K562 (cell line): Measurements from ENCODE around the gene PSMD1. TPM values are rescaled to one million over a fixed set of nuclear protein-coding genes. Genes with fewer than 3 reads are reported as not detected.

Experiments used
- ATAC-seq: fragments of 200-7000 bp; cut with Tn5 transposase; 3 replicates; pipeline ENCODE4 v1.9.1; 2020; ENCODE audit warnings: moderate library complexity
- BruUV-seq: library from RNA; stranded (reverse); fragments of 400-500 nt; replicated peaks from 2 replicates; lab custom pipeline; 2021; lab: Mats Ljungman, UMichigan
- CTCF ChIA-PET: fragments of 300-600 bp; formaldehyde crosslinking; extraction: SDS; loops from one replicate; lab custom pipeline; 2021; ENCODE audit warnings: low intra/inter-chr PET ratio; lab: Yijun Ruan, JAX
- POLR2A ChIA-PET: fragments of 300-600, 350-650 bp; sonication (Branson Sonifier 250); formaldehyde crosslinking; extraction: SDS; loops from one replicate; lab custom pipeline; 2021; ENCODE audit warnings: antibody characterized with exemption, inconsistent platforms; lab: Yijun Ruan, JAX
- DNase-seq, 4 experiments: peaks; one replicate each; pipeline versions ENCODE4 v3.0.0 to v3.0.0-alpha.2; 2011 to 2018; ENCODE audit warnings: low spot score in 3 of 4, mixed read lengths in 3 of 4; ENCODE audit errors: extremely low read depth in 1 of 4
- FAIRE-seq: peaks from 2 replicates; lab custom pipeline; 2011; peaks lifted over from hg19 to GRCh38; lab: Jason Lieb, UNC
- H2AFZ ChIP-seq: 2 replicates; pipeline ENCODE4 v1.6.0; 2011; ENCODE audit warnings: low read depth, low read length, control low read depth, inconsistent platforms
- H3K27ac ChIP-seq: fragments of 200-600 bp; 3 replicates; pipeline ENCODE4 v1.8.0; 2011; ENCODE audit warnings: low read depth, mild to moderate bottlenecking, control low read depth, inconsistent platforms, low read length, moderate library complexity, mixed read lengths; ENCODE audit errors: extremely low read depth
- H3K27me3 ChIP-seq, 2 experiments: fragments of 300-600 bp in 1 of 2; 2 replicates in 1 of 2; 3 replicates in 1 of 2; pipeline versions ENCODE4 v1.6.0 to v1.8.0; 2011; ENCODE audit warnings: inconsistent platforms in 2 of 2, low read length in 2 of 2, mild to moderate bottlenecking in 1 of 2, mixed read lengths in 1 of 2, moderate library complexity in 1 of 2; ENCODE audit not compliant: control insufficient read depth in 2 of 2, insufficient read depth in 2 of 2
- H3K36me3 ChIP-seq: fragments of 300-600 bp; 3 replicates; pipeline ENCODE4 v1.8.0; 2011; ENCODE audit warnings: mild to moderate bottlenecking, low read length, inconsistent platforms; ENCODE audit not compliant: control insufficient read depth, insufficient read depth
- H3K4me1 ChIP-seq, 2 experiments: fragments of 200-600 bp in 1 of 2; replicated peaks in 1 of 2; 2 replicates in 1 of 2; 3 replicates in 1 of 2; pipeline versions ENCODE4 v1.5.1 to v1.8.0; 2011; ENCODE audit warnings: inconsistent platforms in 2 of 2, low read length in 2 of 2, mild to moderate bottlenecking in 1 of 2, mixed read lengths in 1 of 2, moderate library complexity in 1 of 2; ENCODE audit not compliant: control insufficient read depth in 2 of 2, insufficient read depth in 2 of 2
- H3K4me2 ChIP-seq: 2 replicates; pipeline ENCODE4 v1.6.1; 2011; ENCODE audit warnings: low read length, control low read depth, inconsistent platforms, mixed read lengths; ENCODE audit not compliant: insufficient read depth
- H3K4me3 ChIP-seq: fragments of 200-600 bp; sonication (generic), shearing (Covaris generic); 2 replicates; pipeline ENCODE4 v1.5.1; 2016; ENCODE audit warnings: control low read depth, inconsistent platforms
- H3K79me2 ChIP-seq: fragments of 200-600 bp; 3 replicates; pipeline ENCODE4 v1.8.0; 2011; ENCODE audit warnings: low read length, inconsistent platforms; ENCODE audit not compliant: control insufficient read depth, insufficient read depth
- H3K9ac ChIP-seq, 2 experiments: 2 replicates each; pipeline versions ENCODE4 v1.6.0 to v1.6.1; 2011; ENCODE audit warnings: low read depth in 2 of 2, low read length in 2 of 2, control low read depth in 1 of 2, inconsistent platforms in 1 of 2, mild to moderate bottlenecking in 1 of 2, mixed read lengths in 1 of 2; ENCODE audit not compliant: insufficient read depth in 1 of 2
- H3K9me1 ChIP-seq: one replicate; pipeline ENCODE4 v1.6.0; 2011; ENCODE audit warnings: inconsistent platforms, mild to moderate bottlenecking, low read length, moderate library complexity; ENCODE audit not compliant: control insufficient read depth, insufficient read depth
- H3K9me3 ChIP-seq: replicated peaks from 2 replicates; pipeline ENCODE4 v1.5.1; 2011; ENCODE audit warnings: low read depth, low read length, inconsistent platforms; ENCODE audit not compliant: control insufficient read depth, insufficient read depth
- H4K20me1 ChIP-seq: replicated peaks from 2 replicates; pipeline ENCODE4 v1.6.1; 2011; ENCODE audit warnings: low read length, inconsistent platforms, mixed read lengths; ENCODE audit not compliant: control insufficient read depth, insufficient read depth
- AFF4 ChIP-seq: sonication (generic); formaldehyde crosslinking; IDR thresholded peaks from 2 replicates; pipeline ENCODE4 v1.8.0; 2023; ENCODE audit warnings: mild to moderate bottlenecking, missing genetic modification reagents
- CTCF ChIP-seq, 3 experiments: IDR thresholded peaks in 2 of 3; conservative IDR thresholded peaks in 1 of 3; 2 replicates each; pipeline ENCODE4 v1.5.1; 2011 to 2012; ENCODE audit warnings: low read length in 3 of 3, mild to moderate bottlenecking in 3 of 3, control low read depth in 2 of 3, improper control_type of control experiment in 1 of 3, inconsistent platforms in 1 of 3, low read depth in 1 of 3, mixed read lengths in 1 of 3, moderate library complexity in 1 of 3; ENCODE audit not compliant: insufficient read depth in 2 of 3
- HOXB6 ChIP-seq: fragments of 250-450 bp; sonication (Bioruptor Pico); IDR thresholded peaks from 2 replicates; pipeline ENCODE4 v1.5.1; 2022; ENCODE audit warnings: mild to moderate bottlenecking, borderline replicate concordance
- IRF1 ChIP-seq: sonication (generic); formaldehyde crosslinking; IDR thresholded peaks from 2 replicates; pipeline ENCODE4 v1.8.0; 2022; ENCODE audit warnings: missing genetic modification reagents, mild to moderate bottlenecking, borderline replicate concordance
- MCM2 ChIP-seq: fragments of 450-650 bp; IDR thresholded peaks from 2 replicates; pipeline ENCODE4 v1.6.1; 2017; ENCODE audit warnings: low read depth, mild to moderate bottlenecking
- MEIS2 ChIP-seq: fragments of 450-650 bp; IDR thresholded peaks from 2 replicates; pipeline ENCODE4 v1.6.1; 2014; ENCODE audit warnings: mild to moderate bottlenecking; ENCODE audit not compliant: partially characterized antibody
- NFATC3 ChIP-seq: fragments of 450-650 bp; IDR thresholded peaks from 2 replicates; pipeline ENCODE4 v1.6.1; 2017; ENCODE audit warnings: mild to moderate bottlenecking
- SMARCE1 ChIP-seq: fragments of 450-650 bp; IDR thresholded peaks from 2 replicates; pipeline ENCODE4 v1.7.1; 2016; ENCODE audit warnings: mild to moderate bottlenecking
- WHSC1 ChIP-seq: IDR thresholded peaks from one replicate; pipeline ENCODE4 v1.6.1; 2012; ENCODE audit warnings: low read length, control low read depth, inconsistent platforms
- YY1 ChIP-seq, 3 experiments: IDR thresholded peaks; 2 replicates each; pipeline ENCODE4 v1.6.1; 2011; ENCODE audit warnings: low read length in 2 of 3, mild to moderate bottlenecking in 2 of 3, moderate library complexity in 2 of 3, borderline replicate concordance in 1 of 3, control low read depth in 1 of 3, low read depth in 1 of 3; ENCODE audit not compliant: insufficient read depth in 3 of 3, insufficient replicate concordance in 2 of 3, control insufficient read depth in 1 of 3, insufficient read length in 1 of 3; ENCODE audit errors: extremely low read depth in 1 of 3
- ZNF277 ChIP-seq: fragments of 250-450 bp; sonication (Bioruptor Pico); IDR thresholded peaks from 2 replicates; pipeline ENCODE4 v1.8.0; 2022; ENCODE audit warnings: inconsistent platforms, mild to moderate bottlenecking, moderate library complexity, borderline replicate concordance
- WGBS: fragments of 100-300 bp; shearing (Covaris generic); methylation state at CpG from one replicate; pipeline ENCODE4 v1.1.6; 2016; ENCODE audit warnings: low coverage, mixed read lengths; ENCODE audit not compliant: insufficient coverage; ENCODE audit errors: missing lambda C conversion rate; 5-methylcytosine and 5-hydroxymethylcytosine counted together
- in situ Hi-C: fragments of 300-500 bp; cut with MboI; formaldehyde crosslinking; loops from 4 replicates; pipeline ENCODE4 v1.15.0; 2018; ENCODE audit warnings: inconsistent platforms, mixed read lengths
- intact Hi-C: fragments of 100-400 bp; cut with micrococcal nuclease; formaldehyde crosslinking; loops from 2 replicates; pipeline ENCODE4 v1.14.2; 2022
- polyA plus RNA-seq, 8 experiments: library from polyadenylated mRNA; depleted of rRNA in 4 of 8; stranded (reverse) in 5 of 8; unstranded in 3 of 8; fragments of >200 nt; fragmentation: Nextera tagmentation in 2 of 8; fragmentation: Illumina TruSeq in 1 of 8; extraction: Ambion mirVana in 2 of 8; extraction: Trizol in 1 of 8; gene quantifications; 2 replicates each; pipeline versions ENCODE4 v1.2.1 to v1.2.3, GENCODE V29; 2011 to 2014; ENCODE audit warnings: inconsistent platforms in 1 of 8, missing spikeins in 1 of 8
- total RNA-seq, 7 experiments: library from RNA; depleted of rRNA in 6 of 7; stranded (reverse); fragments of >200 nt in 6 of 7; fragmentation: Illumina TruSeq in 2 of 7; extraction: Trizol in 2 of 7; gene quantifications; 2 replicates each; pipeline versions ENCODE4 v1.2.1 to v1.2.3, GENCODE V29; 2011 to 2021; ENCODE audit warnings: low replicate concordance in 1 of 7

The PSMD1 gene
- total and polyA plus RNA-seq, 9 of the 15 experiments (the other 6 are each of a cell fraction or from before 2014, with no cell fraction given): 100 to 257 (median 147) TPM

- no peak for TF ChIP-seq CTCF (IDR thresholded peaks at IDR 0.05 in 2 of 3, conservative IDR thresholded peaks at IDR 0.05 in 1 of 3; ENCODE audit: insufficient read depth in 2 of 3, low read depth in 1 of 3, low read length in 3 of 3)
- TF ChIP-seq MEIS2: peak; percentile 40
- TF ChIP-seq ZNF277: no peak
- TF ChIP-seq YY1 (IDR thresholded peaks at IDR 0.05; ENCODE audit: borderline replicate concordance in 1 of 3, control insufficient read depth in 1 of 3, extremely low read depth in 1 of 3, insufficient read depth in 3 of 3, insufficient read length in 1 of 3, insufficient replicate concordance in 2 of 3, low read depth in 1 of 3, low read length in 2 of 3): no peak
- TF ChIP-seq MCM2: no peak
Measured at GRCh38 chr2:231030725-231031124, 25.9 kb upstream of the PSMD1 start (continued).

- POLR2A ChIA-PET: no interaction called here
- Histone ChIP-seq H3K9me1 (no peaks in the 10 kb centered on the region), H4K20me1 (no peaks in the 10 kb centered on the region), H3K36me3 (no peaks in the 10 kb centered on the region), H2AFZ (no peak overlapping the region), H3K4me2 (no peak overlapping the region), H3K79me2 (no peaks in the 10 kb centered on the region), H3K9me3 (no peaks in the 10 kb centered on the region), H3K27me3 (peaks cover 6 to 32% of the 10 kb centered on the region in 2 experiments), H3K4me3 (no peak overlapping the region), H3K9ac (no peak overlapping the region), H3K4me1 (peaks cover 0 to 6% of the 10 kb centered on the region in 2 experiments; a peak in 2 of 5 replicates), H3K27ac (no peak overlapping the region)
- no peak for FAIRE-seq
- in situ Hi-C loops (no loop called here), intact Hi-C loops (no loop called here)
- CTCF ChIA-PET: no interaction called here
- WGBS: 2% methylated on average over 5 of the region's 5 CpGs
- ATAC-seq: no peak
- BruUV-seq: no TSS peak
- DNase-seq: no peak
- TF ChIP-seq NFATC3 (no peak), SMARCE1 (no peak), AFF4 (CRISPR knock-in tag) (no peak), WHSC1 (no peak), IRF1 (CRISPR knock-in tag) (no peak), HOXB6 (CRISPR knock-in tag) (no peak)
Measured at GRCh38 chr2:231032575-231033140, 24.0 kb upstream of the PSMD1 start.
